ENCODE measurements around the gene TBC1D4.

The TBC1D4 gene

DNA sequence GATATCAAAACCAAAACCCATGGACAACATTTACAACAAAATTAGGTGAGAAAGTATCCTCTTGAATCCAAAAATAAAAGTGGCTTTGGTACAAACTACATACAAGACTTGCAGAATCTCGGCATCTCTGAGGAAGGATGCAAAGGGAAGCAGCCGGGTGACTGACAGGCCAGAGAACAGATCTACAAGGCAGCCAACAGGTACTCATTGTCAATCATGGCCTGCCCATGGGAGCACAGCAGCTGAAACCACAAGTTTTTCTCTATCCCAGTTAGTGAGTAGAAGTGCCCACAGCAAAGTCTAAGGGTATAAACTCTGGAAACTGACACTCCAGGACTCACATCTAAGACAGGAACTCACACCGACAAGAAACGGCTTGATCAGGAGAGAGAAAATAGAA, 74.5 kb downstream of the TBC1D4 start:
- DNase-seq (ENCODE audit: extremely low read depth, low read depth): no peak
- TF ChIP-seq, protein P1, sequence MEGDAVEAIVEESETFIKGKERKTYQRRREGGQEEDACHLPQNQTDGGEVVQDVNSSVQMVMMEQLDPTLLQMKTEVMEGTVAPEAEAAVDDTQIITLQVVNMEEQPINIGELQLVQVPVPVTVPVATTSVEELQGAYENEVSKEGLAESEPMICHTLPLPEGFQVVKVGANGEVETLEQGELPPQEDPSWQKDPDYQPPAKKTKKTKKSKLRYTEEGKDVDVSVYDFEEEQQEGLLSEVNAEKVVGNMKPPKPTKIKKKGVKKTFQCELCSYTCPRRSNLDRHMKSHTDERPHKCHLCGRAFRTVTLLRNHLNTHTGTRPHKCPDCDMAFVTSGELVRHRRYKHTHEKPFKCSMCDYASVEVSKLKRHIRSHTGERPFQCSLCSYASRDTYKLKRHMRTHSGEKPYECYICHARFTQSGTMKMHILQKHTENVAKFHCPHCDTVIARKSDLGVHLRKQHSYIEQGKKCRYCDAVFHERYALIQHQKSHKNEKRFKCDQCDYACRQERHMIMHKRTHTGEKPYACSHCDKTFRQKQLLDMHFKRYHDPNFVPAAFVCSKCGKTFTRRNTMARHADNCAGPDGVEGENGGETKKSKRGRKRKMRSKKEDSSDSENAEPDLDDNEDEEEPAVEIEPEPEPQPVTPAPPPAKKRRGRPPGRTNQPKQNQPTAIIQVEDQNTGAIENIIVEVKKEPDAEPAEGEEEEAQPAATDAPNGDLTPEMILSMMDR (IDR thresholded peaks at IDR 0.05; ENCODE audit: low read depth, low read length, missing control alignments): no peak
- H3K4me3 ChIP-seq (replicated peaks; ENCODE audit: low read depth, low read length): no peak overlapping the region

DNA sequence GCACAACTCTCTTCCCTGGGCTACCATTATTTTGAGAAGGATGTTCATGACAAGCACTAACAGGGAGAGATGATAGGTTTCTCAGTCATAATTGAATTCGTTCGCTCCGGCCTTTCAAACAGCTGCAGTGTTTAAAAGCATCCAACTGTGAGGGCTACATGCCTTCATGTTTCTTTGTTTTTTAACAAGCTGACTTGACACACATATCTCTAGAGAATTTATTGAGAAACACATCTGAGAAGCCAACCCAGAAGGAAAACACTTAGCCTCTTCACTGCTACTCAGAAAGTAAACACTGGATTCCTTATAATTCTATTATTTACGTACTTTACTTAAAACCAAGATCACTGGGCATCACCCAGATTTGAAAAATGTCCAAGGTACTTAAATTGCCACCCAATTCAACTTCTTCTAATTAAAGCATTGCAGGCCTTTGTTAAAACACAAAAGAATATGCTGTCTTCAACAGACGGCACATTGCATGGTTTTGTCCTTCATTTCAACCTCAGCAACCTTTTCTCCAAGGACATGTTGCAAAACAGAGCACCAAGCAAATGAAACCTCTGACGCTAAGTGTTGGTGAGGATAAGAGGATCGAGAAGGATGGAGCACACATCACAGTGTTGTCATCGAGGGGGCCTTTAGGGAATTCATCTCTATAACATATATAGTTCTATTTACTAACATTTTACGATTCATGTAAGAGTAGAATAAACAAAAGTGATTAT, 75.8 kb downstream of the TBC1D4 start:
- DNase-seq (ENCODE audit: extremely low read depth, low read depth): no peak
- TF ChIP-seq, protein P1 (IDR thresholded peaks at IDR 0.05; ENCODE audit: low read depth, low read length, missing control alignments): no peak
- H3K4me3 ChIP-seq (replicated peaks; ENCODE audit: low read depth, low read length): no peak overlapping the region

DNA sequence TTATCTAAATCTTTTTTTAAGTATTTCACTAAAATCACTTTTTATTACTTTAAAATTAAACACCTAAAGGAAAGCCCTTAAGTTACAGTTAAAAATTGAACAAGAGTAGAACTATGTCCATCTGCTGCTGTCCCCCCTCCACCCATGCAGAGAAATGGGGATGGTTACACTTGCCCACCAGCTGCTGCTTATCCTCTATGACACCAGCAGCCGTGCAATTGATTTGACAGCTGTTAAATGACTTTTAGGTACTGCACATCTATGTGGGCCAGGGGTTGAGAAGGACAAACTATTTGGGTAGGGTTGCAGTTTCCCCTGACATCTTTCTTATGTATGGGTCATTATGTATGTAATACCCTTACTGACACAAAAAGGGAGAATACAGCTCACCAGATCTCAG, 77.2 kb downstream of the TBC1D4 start:
- TF ChIP-seq, protein P1 (IDR thresholded peaks at IDR 0.05; ENCODE audit: low read depth, low read length, missing control alignments): no peak
- no peak for DNase-seq (ENCODE audit: extremely low read depth, low read depth)
- H3K4me3 ChIP-seq (replicated peaks; ENCODE audit: low read depth, low read length): no peak overlapping the region

DNA sequence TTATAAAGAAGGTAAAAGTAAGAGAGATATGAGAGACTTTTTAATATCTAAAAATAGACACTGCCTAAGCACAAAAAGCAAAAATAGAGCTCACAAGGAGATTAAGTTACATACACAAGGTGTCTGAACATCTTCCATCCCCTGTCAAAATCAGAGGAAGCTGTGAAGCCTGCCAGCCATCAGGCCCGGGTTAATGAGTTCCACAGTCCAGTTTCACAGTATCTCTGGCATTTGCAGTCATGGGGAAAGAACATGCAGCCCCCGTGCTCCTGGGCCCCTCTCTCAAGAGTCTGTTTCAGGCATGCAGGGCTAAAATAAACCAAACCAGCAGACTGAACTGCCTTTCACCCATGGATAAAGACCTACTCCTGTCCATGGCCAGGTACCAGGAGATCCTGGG, 79.2 kb downstream of the TBC1D4 start:
- TF ChIP-seq, protein P1 (IDR thresholded peaks at IDR 0.05; ENCODE audit: low read depth, low read length, missing control alignments): no peak
- H3K4me3 ChIP-seq (replicated peaks; ENCODE audit: low read depth, low read length): no peak overlapping the region
- no peak for DNase-seq (ENCODE audit: extremely low read depth, low read depth)

DNA sequence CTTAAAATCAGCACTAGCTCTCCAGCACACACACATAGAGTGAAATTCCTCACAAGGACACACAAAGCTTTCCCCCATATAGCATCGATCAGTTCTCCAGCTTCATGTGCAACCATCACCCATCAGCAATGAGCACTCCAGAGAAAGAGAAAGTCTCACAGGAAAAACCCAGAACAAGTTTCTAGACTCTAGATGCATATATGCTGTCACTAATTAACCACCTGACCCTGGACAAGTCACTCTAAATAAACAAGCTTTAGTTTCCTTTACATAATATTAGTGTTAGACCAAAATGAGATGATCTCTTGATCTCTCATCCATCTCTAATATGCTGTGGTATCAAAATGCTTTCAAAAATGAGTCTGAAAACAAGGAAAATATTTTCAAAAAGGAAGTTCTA, 81.2 kb downstream of the TBC1D4 start:
- DNase-seq (ENCODE audit: extremely low read depth, low read depth): no peak
- H3K4me3 ChIP-seq (replicated peaks; ENCODE audit: low read depth, low read length): no peak overlapping the region
- TF ChIP-seq, protein P1 (IDR thresholded peaks at IDR 0.05; ENCODE audit: low read depth, low read length, missing control alignments): no peak

DNA sequence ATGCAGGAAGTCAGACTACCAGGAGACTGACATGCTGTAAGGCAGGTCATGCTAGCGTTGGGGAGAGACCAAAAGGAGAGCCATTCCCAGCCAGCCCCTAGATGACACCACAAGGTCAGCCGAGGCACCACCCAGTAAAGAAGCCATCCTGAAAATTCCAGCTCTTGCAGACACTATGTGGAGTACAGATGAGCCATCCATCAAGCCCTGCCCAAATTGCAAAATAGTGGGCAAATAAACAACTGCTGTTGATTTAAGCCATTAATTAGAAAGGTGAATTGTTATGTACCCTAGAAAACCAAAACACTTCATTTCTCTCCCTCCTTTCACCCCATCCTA, 82.1 kb downstream of the TBC1D4 start:
- H3K4me3 ChIP-seq (replicated peaks; ENCODE audit: low read depth, low read length): no peak overlapping the region
- TF ChIP-seq, protein P1 (IDR thresholded peaks at IDR 0.05; ENCODE audit: low read depth, low read length, missing control alignments): no peak
- no peak for DNase-seq (ENCODE audit: extremely low read depth, low read depth)
